ENCODE measurements around the gene IFNA14. TPM values are rescaled to one million over a fixed set of nuclear protein-coding genes. Genes with fewer than 3 reads are reported as not detected.

The IFNA14 gene
- total RNA-seq = not detected in 2 replicates

DNA sequence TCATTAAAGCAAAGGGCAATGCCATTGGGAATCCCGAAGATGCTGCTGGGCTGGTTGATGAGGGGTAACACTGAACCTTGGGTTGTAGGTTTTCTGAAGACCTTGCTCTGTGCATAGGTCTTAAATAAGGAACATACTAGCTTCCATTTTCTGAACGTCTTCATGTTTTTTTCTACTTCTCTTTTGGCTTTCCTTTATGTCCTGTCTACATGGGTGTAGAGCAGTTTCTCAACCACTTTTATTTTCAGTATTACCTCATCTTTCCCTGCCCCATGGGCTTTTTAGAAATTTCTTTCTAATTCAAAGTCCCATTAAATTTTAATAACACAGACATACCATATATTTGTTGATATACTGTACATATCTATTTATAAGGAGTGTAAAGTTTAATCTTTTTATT is at the start of gene IFNA14:
TSS of gene IFNA14 (minus strand) at position 95 of the 400 bp plus-strand sequence. CDS start at position 25, 70 bp downstream.

DNA sequence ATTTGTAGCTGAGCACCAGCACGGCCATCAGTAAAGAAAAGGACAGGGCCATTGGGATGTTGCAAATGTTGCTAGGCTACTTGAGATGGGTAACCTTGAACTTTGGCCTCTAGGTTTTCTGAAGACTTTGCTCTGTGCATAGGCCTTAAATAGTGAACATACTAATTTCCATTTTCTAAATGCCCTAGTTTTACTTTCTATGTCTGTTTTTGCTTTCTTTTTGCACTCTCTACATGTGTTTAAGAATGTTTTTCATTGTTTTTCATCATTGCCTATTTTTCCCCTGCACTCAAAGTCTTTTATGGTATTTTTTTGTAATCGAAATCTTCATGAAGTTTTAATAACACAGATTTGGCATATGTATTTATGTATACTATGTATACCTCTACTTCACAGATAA is 11.7 kb downstream of the IFNA14 start, which contains the start of gene IFNA17:
TSS of gene IFNA17 (minus strand) at position 101 of the 400 bp plus-strand sequence. CDS start at position 52, 49 bp downstream.

GRCh38 chr9:21217211-21217610 is 22.6 kb downstream of the IFNA14 start, which contains the start of gene IFNA16:
TSS of gene IFNA16 (minus strand) at chr9:21217311. CDS start at chr9:21217305, 6 bp downstream.

DNA sequence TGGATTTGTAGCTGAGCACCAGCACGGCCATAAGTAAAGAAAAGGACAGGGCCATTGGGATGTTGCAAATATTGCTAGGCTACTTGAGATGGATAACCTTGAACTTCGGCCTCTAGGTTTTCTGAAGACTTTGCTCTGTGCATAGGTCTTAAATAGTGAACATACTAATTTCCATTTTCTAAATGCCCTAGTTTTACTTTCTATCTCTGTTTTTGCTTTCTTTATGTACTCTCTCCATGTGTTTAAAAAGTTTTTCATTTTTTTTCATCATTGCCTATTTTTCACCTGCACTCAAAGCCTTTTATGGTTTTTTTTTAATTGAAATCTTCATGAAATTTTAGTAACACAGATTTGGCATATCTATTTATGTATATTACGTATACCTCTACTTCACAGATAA is 32.8 kb downstream of the IFNA14 start, which contains the start of gene IFNA10:
TSS of gene IFNA10 (minus strand) at position 101 of the 400 bp plus-strand sequence. CDS start at position 55, 46 bp downstream.

DNA sequence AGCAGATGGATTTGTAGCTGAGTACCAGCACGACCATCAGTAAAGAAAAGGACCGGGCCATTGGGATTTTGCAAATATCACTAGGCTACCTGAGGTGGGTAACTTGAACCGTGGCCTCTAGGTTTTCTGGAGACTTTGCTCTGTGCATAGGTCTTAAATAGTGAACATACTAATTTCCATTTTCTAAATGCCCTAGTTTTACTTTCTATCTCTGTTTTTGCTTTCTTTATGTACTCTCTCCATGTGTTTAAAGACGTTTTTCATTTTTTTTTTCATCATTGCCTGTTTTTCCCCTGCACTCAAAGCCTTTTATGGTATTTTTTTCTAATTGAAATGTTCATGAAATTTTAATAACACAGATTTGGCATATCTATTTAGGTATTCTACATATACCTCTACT is 37.7 kb downstream of the IFNA14 start, which contains the start of gene IFNA7:
TSS of gene IFNA7 (minus strand) at position 101 of the 400 bp plus-strand sequence. CDS start at position 61, 40 bp downstream.

Other genes with a start within 250 kb of the IFNA14 start
- under 0.01 and 0.17 TPM in 2 replicates for gene HACD4, start 208.4 kb downstream of the IFNA14 start, total RNA-seq
- gene IFNB1, start 162.1 kb downstream of the IFNA14 start, total RNA-seq = not detected in 2 replicates
- gene IFNW1, start 98.2 kb downstream of the IFNA14 start, total RNA-seq = not detected in 2 replicates
- gene IFNA21, start 73.3 kb downstream of the IFNA14 start, total RNA-seq = not detected in 2 replicates
- not detected in 2 replicates for gene IFNA4, start 52.4 kb downstream of the IFNA14 start, total RNA-seq
- not detected in 2 replicates for gene IFNA7, start 37.8 kb downstream of the IFNA14 start, total RNA-seq
- not detected in 2 replicates for gene IFNA10, start 32.9 kb downstream of the IFNA14 start, total RNA-seq
- not detected in 2 replicates for gene IFNA16, start 22.7 kb downstream of the IFNA14 start, total RNA-seq
- gene IFNA17, start 11.8 kb downstream of the IFNA14 start, total RNA-seq = not detected in 2 replicates
- gene IFNA5, start 65.3 kb upstream of the IFNA14 start, total RNA-seq = 0.09 TPM in 1 of 2 replicates, not detected in the other
- gene KLHL9, start 95.4 kb upstream of the IFNA14 start, total RNA-seq = 35.1 and 45.5 TPM in 2 replicates
- not detected in 2 replicates for gene IFNA6, start 110.9 kb upstream of the IFNA14 start, total RNA-seq
- not detected in 2 replicates for gene IFNA13, start 128.1 kb upstream of the IFNA14 start, total RNA-seq
- gene IFNA2, start 145.4 kb upstream of the IFNA14 start, total RNA-seq = not detected in 2 replicates
- not detected in 2 replicates for gene IFNA8, start 169.1 kb upstream of the IFNA14 start, total RNA-seq
- not detected in 2 replicates for gene IFNA1, start 200.4 kb upstream of the IFNA14 start, total RNA-seq
- under 0.01 TPM in 1 of 2 replicates, not detected in the other for gene IFNE, start 242.3 kb upstream of the IFNA14 start, total RNA-seq